CD4-positive, alpha-beta T cell treated with Interleukin-4 for 1 hour (primary cell): ENCODE data around the gene RBBP8NL.

Experiments used
- DNase-seq, 2 donors: peaks; one replicate each; pipeline ENCODE4 v3.0.0-alpha.2; 2020 to 2022

RBBP8NL gene

DNA sequence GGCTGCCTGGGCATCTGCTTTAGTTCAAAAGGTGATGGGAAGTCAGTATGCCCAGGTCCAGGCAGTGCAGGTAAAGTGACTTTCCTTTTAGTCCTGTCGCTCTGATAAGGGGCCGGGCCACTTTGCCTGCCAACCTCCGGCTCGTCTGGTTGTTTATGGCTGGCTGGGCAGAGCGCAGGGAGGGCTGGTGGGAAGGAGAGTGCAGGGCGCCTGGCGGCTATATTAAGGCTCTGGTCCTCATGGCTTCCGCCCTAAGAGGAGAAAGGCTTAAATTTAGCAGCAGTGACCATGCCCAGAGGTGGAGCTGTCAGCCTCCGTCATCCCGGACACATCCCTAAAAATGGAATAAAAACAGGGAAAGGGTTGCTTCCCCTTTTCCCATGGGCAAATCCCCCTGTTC, 33.8 kb upstream of the RBBP8NL start:
- DNase-seq, result no peak

DNA sequence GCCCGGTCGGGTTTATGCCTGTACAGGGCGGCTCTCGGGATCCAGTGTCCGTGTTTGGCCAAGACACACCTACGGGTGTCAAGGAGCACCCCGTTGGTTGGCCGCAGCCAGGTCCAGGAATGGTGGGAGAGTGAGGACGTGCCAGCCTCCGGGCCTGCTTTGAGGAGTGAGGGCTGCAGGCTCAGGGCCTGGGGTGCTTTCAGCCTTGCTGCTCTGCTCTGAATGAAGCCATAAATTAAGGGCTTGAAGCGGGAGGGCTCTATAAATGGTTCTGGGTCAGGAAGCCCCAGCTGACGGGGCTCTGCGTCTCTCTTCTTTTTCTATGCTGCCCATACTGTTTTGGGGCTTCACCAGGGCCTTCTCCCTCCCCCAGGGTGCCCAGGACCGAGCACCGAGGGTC, 33.3 kb upstream of the RBBP8NL start:
- DNase-seq, result no peak

DNA sequence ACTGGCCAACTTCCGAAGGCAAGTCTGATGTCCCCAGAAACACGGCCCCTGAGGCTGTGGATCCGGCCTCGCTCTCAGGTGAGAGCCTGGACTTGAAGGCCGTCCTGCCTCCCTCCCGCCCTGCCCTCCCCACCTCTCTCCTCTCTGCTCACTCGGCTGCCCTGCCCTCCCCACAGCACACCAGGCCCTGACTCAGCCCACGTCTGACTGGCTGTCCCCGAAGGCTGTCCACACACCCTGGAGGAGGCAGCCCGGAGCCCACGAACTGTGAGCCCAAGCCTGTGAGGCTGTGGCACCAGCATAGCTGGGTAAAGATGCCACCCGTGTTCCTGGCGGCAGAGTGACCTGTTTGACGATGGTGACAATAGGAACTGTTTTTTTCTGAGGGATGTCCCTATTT, 32.1 kb upstream of the RBBP8NL start:
- DNase-seq, result no peak

DNA sequence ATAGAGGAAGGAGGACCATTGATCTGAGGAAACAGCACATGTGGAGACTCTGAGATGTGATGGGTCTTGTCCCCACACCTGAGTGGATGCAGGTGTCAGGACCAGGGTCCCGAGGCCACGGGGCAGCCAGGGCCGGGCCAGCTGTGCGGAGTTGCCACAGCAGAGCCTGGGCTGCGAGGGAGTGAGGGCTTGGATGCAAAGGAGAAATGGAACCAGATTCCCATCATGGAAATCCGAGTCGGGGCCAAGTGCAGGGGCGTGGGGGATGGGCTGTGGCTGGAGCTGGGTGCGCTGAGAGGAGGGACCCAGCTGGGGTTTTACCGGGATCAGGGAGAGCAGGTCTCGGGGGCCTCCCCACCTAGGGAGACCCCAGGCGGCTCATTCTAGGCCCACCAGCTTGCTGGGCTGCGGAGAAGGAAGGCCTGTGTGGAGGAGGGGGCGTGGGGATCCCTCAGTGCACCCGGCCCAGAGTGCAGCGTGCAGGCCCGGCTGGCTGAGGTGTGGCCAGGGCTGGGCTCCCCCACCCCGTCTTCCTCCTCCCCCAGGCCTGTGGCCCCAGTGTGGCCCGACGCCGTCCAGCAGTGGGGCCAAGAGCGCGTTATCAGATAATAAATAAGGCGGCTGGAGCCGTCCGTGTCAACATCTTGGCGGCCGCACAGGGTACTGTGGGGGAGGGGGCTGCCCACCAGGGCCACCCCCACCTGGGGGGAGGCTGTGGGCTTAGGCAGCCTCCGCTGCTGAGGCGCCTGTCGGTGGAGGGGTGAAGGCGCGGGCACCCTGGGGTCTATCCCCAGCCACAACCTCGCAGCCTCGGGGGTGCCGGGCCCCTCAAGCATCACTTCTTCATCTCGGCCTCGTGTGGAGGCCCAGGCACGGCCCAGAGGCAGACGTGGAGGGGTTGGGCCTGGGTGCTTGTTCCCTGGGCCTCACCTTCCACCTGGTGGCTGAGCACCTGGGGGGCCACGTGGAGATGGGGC, 31.2 kb upstream of the RBBP8NL start:
- DNase-seq, result no peak

DNA sequence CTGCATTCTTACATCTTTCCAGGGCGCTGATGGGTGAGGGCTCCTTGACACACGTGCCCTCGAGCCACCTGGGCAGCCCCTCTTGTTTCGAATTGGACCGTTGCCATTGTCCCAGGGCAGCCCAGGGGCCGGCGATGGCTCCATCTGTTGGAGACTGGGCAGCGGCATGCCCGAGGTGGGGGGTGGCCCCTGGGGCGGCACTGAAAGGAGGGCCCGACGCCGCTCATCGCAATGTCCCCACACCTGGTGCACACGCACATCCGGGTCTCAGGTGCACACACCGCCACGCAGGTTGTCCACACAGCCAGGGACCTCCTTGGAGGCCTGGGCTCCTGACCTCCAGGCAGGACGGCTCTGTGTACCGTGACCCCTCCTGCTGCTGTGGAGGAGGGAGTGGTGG, 30.5 kb upstream of the RBBP8NL start:
- DNase-seq, result no peak

DNA sequence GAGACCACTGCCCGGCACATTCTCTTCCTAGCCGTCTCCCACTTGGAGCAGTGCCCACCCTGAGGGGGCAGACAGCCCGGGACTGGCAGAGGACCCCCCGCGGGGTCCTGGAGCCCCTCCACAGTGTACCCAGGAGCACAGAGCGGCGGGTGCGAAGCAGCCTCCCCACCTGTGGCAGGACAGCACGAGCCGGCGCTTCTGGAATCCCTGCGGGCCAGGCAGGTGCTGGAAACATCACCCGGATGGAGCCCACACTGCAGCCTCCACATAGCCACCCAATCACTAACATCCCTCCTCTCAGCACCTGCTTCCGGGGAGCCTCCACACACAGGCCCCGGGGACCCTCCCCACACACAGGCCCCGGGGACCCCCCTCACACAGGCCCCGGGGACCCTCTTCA, 29.8 kb upstream of the RBBP8NL start:
- no peak for DNase-seq

DNA sequence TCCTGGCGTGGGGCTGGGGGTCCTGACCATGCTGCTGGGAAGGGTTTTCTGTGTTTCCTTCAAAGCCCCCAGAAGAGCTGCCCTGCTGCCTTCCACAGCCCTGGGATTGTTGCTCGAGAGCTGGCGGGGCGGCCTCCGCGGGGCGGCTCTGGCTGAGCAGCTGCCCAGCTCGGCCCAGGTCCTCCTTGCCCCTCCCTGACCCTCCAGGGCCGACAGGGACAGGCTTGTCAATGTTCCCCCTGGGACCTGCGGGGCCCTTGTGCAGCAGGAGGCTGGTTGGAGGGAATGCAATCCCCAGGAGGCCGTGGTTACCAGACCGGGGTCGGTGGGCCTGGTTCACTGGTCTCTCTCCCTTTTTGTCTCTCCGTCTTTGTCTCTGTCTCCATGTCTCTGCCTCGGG, 28.6 kb upstream of the RBBP8NL start:
- no peak for DNase-seq

DNA sequence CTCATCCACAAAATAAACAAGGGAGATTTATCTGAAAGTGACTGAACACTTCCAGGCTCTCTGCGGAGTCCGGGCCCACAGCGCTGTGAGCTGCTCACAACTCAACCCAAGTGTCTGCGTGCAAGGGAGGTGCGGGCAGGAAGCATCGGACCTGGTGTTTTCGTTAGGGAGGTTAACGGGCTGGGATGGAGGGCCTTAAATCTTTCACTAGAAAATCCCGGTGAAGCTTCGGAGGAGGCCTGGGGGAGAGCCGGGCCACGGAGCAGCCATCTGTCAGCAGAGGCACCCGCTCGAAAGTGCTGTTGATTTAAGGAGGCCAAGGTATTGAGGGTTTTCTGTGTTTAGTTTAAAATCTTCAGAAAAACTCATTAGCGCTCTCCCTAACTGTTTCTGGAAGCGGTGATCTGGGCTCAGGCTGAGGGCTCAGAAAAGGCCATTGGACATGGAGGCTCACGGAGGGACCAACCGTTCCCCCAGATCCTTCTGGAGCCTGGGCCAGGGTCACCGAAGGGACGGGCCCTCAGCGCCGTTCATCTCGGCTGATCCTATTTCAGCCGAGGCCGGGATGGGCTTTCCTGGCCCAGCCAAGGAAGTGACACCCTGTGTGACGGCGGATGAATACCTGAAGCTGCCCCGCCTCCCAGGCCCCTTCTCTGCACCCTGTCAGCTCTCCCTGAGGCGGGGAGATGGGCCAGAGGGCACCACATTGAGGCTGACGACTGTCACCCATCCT, 27.7 kb upstream of the RBBP8NL start:
- DNase-seq, result no peak

DNA sequence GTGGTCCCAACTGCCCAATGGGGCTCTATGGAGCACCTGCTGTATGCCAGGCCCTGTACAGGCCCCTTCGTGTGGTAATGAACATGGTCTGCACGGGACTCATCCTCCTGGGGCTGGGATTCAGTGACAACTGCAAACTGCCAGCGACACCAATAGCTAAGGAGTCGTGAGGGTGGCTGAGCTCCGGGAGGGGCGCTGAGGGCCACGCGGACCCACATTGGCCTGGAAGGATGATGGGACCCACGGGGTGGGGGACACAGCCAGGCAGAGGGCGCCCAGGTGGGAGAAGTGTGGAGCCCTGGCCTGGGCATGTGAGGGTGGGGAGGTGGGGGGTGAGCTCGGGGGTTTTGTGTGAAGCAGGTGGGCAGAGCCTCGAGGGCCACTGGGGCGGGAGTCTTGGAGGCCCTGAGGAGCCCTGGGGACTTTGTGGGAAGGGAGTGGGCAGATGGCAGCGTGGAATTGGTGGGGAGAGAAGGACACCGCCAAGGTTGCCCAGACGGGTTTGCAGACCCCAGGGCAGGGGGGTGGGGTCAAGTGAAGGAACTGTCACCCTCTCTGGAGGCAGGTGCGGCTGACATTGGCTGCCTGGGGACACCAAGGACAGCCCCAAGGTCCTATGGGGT, 26.0 kb upstream of the RBBP8NL start:
- DNase-seq, result no peak

DNA sequence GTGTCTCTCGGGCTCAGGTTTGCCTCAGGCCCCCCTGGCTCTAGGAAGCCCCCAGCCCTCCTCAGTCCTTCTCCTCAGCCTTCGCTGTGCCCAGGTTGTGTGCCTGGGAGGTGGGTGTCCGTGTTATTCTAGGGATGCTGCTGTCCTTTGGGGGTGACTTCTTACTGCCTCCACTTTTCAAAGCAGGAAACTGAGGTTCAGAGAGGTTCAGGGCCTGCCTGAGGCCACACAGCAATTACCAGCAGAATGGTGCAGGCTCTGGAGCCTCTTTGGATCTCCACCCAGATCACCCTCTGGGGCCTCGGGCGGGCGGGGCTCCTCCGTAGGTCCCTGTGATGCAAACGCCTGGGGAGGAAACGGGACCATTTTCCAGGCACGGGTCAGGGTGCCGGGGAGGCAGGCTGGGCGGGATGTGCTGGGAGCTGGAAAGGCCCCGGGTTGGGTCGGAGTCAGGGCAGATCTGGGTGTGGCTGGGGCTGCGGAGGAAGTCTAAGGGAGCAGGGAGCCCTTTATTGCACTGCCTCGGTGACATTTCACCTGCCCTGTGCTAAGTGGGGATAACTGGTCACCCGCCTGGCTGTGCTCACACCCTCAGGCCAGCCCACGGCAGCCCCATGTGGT, 25.2 kb upstream of the RBBP8NL start:
- no peak for DNase-seq

DNA sequence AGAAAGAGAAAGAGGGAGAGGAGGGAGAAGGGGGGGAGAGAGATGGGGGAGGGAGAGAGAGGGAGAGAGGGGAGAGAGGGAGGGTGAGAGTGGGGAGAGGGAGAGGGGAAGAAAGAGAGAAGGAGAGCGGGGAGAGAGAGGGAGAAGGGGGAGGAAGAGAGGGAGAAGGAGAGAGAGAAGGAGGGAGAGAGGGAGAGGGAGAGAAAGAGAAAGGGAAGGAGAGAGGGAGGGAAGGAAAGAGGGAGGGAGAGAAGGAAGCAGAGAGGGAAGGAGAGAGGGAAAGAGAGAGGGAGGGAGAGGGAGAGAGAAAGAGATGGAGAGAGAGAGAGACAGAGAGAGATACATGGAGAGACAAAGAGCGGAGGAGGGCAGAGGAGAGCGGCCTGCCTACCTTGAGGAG, 24.6 kb upstream of the RBBP8NL start:
- no peak for DNase-seq

DNA sequence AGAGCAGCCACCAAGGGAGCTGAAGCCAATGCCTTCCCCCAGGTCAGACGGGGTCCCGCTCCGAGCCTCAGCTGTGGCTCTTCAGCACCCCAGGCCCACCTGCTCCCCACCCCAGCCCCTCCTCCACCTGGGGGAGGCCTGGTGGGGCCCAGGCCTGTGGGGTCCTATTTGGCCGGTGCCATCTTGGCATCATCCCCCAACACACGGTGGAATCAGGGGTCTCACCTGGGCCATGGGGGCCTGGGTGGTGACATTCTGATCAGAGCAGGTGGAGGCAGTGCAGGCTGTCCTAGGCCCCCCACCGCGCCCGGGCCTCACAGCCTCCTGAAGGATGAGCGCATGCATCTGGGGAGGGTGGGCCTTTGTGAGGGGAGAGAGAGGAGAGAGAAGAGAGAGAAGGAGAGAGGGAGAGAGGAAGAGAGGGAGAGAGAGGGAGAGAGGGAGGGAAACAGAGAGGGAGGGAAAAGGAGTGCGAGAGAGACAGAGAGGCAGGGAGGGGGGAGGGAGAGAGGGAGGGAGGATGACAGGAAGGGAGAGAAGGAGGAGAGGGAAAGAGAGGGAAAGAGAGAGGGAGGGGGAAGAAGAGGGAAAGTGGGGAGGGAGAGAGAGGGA, 23.9 kb upstream of the RBBP8NL start:
- DNase-seq, result no peak

DNA sequence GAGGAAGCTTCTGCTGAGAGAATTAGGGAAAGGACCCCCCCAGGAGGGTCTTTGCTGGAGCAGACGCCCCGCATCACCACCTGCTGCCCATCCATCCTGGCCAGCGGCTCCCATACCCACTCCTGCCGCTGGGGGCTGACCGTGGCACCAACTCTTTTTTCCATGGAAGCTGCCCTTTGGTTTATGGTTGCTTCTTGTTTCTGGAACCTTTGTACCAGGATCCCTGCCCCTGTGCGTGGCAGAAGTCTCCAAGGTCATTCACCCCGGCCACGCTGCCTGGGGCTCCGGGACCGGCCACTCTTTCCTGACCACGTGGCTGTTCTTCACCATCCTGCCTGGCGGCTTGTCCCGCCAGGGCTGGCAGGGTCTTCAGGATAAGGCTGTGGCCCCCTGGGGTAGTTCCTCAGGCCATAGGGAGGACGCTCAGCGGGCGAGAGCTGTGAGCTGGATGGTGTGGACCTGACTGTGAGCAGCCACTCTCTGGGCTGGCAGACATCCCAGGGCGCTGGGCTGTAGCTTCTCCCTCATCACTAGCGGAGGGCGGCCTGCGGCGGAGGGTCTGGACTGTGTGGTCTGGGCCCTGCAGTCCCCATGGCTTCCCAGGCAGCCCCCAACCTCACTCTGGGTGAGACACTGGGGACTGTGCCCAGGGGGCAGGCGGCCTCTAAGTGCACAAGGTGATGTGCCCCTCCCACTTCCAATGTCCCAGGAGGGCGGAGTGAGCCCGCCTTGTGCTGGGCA, 22.8 kb upstream of the RBBP8NL start:
- no peak for DNase-seq

DNA sequence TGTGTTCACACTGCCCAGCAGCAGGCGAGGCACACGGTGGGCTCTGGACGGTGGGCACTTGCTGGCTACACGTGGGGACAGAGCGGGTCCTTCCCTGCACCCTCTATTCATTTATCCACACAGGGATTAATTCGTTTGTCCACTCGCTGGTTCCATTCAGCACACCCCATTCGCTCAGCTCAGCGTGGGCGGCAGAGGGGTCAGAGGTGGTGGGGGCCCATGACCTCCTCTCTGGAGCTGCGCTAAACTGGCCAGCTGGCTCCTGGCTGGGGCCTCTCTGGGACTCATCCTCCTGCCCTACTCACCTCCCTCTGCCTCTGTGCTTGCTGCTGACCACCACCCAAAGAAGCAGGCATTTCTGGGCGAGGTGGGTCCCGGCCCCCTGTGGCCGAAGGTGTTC, 21.4 kb upstream of the RBBP8NL start:
- DNase-seq, result no peak

DNA sequence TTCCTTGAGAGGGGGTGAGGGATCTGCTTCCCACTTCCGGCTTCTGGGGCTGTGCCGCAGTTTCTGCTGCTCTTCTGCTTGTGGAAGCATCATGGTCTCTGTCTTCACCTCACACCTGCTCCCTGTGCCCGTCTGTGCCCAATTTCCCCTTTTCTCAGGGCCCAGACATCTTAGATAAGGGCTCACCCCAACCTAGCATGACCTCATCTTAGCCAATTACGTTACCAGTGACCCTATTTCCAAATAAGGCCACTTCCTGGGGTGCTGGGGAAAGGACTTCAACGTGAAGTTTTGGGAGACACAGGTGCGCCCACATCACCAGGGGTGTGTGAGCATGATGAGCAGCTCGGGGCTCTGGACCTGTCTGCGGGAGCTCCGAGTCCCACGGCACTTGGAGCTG, 20.7 kb upstream of the RBBP8NL start:
- no peak for DNase-seq

DNA sequence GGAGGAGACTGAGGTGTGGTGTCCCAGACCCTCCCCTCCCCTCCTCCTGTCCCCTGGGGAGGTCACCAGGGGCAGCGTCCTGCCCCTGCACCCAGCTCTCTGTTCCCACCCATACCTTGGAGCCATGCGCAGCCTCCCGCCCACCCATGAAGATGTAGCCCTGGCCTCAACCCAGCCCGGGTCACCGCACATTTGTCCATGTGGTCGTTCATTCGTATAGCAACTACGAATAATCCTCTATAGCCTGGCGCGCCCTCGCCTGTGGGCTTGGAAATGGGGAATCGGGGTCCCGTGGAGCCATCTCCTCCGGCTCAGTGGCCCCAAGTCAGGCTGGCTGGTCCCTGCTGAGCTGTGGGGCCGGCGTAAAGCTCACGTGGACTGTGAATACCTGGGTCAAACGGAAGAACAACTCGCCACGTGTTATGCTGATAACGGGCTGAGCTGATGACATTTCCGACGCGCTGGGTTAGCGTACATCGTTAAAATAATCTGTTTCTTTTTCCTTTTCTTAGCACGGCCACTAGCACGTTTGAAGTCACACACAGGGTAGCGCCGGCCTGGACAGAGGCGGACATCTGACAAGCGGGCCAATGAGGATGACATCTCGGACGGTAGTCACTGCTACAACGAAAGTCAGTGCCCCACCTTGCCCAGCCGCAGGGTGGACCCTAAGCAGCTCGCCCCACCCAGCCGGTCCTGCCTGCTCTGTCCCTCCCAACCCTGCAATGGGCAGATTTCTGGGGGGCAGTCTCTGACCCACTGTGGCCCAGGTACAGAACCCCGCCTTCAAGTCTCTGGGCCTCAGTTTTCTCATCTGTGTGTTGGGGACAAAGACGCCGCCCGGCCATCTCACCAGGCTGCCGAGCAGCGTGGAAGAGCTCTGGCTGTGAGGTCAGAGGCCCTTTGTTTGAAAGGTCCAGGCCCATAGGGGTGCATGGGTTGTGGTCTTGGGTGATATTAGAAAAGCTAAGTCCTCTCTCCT, 19.8 kb upstream of the RBBP8NL start:
- DNase-seq, result no peak

DNA sequence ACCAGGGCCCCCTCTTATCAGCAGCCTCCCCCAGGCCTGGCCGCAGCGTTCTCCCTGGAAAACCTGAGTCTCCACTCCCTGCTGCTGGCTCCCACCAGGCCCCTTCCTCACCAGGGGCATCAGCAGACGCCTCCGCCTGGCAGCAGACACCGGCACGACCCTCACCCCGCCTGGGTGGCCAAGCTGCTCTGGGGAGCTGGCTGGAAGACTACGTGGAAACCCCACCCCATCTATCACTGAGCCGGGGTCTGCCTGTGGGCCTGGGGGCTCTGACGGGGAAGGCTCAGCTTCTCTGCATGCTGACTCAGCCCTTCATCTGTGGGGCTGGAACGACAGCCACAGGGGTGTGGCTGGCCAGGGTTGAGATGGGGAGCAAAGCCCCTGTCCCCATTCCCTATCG, 19.1 kb upstream of the RBBP8NL start:
- no peak for DNase-seq

DNA sequence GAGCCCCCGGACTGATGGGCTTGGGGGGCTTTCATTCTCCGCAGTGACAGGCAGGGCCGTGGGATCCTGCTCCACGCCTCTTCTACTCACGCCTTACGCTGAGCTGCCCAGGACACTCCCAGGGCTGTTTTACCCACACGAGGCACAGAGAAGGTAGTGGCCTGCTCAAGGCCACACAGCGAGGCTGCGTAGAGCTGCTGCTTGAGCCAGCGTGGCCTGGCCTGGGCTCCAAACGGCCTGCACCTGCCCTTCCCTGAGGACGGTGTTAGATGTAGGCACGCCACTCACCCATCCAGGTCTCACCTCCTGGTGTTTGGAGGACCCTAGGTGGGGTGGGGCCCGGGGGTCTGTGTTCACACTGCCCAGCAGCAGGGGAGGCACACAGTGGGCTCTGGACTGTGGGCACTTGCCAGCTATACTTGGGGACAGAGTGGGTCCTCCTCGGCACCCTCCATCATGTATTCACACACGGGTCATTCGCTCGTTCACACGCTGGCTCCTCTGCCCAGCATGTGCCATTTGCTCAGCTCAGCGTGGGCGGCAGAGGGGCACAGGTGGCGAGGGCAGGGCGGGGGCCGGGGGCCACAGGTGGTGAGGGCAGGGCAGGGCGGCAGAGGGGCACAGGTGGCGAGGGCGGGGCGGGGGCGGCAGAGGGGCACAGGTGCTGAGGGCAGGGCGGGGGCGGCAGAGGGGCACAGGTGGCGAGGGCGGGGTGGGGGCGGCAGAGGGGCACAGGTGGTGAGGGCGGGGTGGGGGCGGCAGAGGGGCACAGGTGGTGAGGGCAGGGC, 18.4 kb upstream of the RBBP8NL start:
- no peak for DNase-seq

DNA sequence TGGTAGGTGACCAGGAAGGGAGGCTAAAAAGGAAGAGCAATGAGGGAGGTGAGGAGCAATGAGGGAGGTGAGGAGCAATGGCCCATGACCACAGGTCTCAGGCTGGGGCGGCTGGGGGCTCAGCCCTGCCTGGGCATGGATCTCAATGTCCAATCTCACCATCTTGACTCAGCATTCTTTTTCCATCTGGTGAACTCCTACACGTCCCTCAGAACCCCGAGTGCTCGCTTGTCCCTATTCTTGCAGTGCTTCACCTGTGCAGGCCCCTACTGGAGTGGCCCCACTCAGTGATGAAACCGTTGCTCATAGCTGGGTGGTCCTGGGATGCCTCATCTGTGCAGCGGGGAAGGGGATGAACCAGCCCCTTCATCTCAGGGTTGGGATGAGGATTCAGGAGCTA, 16.9 kb upstream of the RBBP8NL start:
- no peak for DNase-seq

DNA sequence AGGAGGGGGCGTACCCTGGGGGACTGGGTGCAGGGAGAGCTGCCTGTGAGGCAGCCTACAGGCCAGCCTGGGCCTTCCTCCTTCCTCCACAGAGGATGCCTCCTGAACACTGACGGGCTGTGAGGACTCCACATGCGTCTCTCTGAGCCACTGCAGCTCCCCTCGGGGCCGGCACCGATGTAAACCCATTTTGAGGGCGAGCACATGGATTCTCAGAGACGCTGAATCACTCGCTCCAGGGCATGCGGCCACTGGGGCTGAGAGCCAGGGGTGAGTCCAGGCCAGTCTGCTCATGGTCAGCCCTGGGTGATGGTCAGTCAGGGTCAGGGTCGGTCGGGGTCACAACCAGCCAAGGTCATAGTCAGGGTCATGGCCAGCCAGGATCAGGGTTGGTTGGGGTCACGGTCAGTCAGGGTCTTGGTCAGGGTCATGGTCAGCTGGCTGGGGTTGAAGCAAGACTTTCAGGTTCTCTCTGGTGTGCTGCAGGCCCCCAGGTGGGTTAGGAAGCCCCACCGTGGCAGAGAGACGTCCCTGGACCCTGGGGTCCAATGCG, 14.7 kb upstream of the RBBP8NL start:
- DNase-seq, result no peak
